Activated gamma-delta T cell treated with anti-CD3 and anti-CD28 coated beads, Interleukin-2, amount 50 U/mL, for 16 hours (primary cell): Measurements from ENCODE around the gene NKX1-1.

Experiments
- DNase-seq: peaks from one replicate; pipeline ENCODE4 v3.0.0-alpha.2; 2020; ENCODE audit warnings: low read depth

Gene NKX1-1

GRCh38 chr4:1385373-1386340 is 20.6 kb downstream of the NKX1-1 start:
- no peak for DNase-seq

GRCh38 chr4:1384675-1385372 is 21.4 kb downstream of the NKX1-1 start:
- DNase-seq = no peak

GRCh38 chr4:1383728-1384591 is 22.3 kb downstream of the NKX1-1 start:
- no peak for DNase-seq

- DNase-seq = no peak
Observed at GRCh38 chr4:1382776-1383727, 23.2 kb downstream of the NKX1-1 start.

GRCh38 chr4:1381944-1382541 is 24.2 kb downstream of the NKX1-1 start:
- DNase-seq = no peak

GRCh38 chr4:1381181-1381621 is 25.0 kb downstream of the NKX1-1 start:
- no peak for DNase-seq

- DNase-seq = no peak
Observed at GRCh38 chr4:1380368-1381151, 25.7 kb downstream of the NKX1-1 start.

- DNase-seq = no peak
Observed at GRCh38 chr4:1379801-1380331, 26.4 kb downstream of the NKX1-1 start.

GRCh38 chr4:1379351-1379781 is 26.9 kb downstream of the NKX1-1 start:
- no peak for DNase-seq

- no peak for DNase-seq
Observed at GRCh38 chr4:1378559-1379231, 27.5 kb downstream of the NKX1-1 start.

- DNase-seq = no peak
Observed at GRCh38 chr4:1377606-1378261, 28.5 kb downstream of the NKX1-1 start.

GRCh38 chr4:1376841-1377605 is 29.2 kb downstream of the NKX1-1 start:
- DNase-seq = no peak

- no peak for DNase-seq
Observed at GRCh38 chr4:1376391-1376840, 29.8 kb downstream of the NKX1-1 start.

- no peak for DNase-seq
Observed at GRCh38 chr4:1375761-1376322, 30.4 kb downstream of the NKX1-1 start.

- DNase-seq = no peak
Observed at GRCh38 chr4:1375051-1375721, 31.1 kb downstream of the NKX1-1 start.

- no peak for DNase-seq
Observed at GRCh38 chr4:1374706-1375045, 31.6 kb downstream of the NKX1-1 start.
